ENCODE data around the gene TROAP. TPM values are rescaled to one million over a fixed set of nuclear protein-coding genes. Genes with fewer than 3 reads are reported as not detected.

TROAP gene
- total RNA-seq, 3 donors from 2014 or later (not counting 1 experiment from before 2014, with no cell fraction given), result 0.58 to 3.0 (median 2.2) TPM

GRCh38 chr12:49330631-49331379 is 7.8 kb downstream of the TROAP start:
- Mint-ChIP-seq H3K27me3 (ENCODE audit: low read depth in 2 of 2) (peaks cover 31 to 33% of the 10 kb centered on the region in 2 donors), H3K4me3 (no peak overlapping the region), H3K9me3 (no peaks in the 10 kb centered on the region), H3K36me3 (no peaks in the 10 kb centered on the region), H3K27ac (no peak overlapping the region), H3K4me1 (peaks cover 0 to 16% of the 10 kb centered on the region in 2 donors)
- Histone ChIP-seq H3K9me3 (ENCODE audit: control insufficient read depth, insufficient read depth, low read length) (no peaks in the 10 kb centered on the region), H3K4me3 (ENCODE audit: low read length) (no peak overlapping the region), H3K27me3 (ENCODE audit: control insufficient read depth, insufficient read depth, low read length) (peaks cover 23% of the 10 kb centered on the region), H3K4me1 (ENCODE audit: control insufficient read depth, insufficient read depth, low read length) (peaks cover 11% of the 10 kb centered on the region), H3K27ac (ENCODE audit: low read length) (no peak overlapping the region), H3K36me3 (ENCODE audit: control insufficient read depth, insufficient read depth, low read length) (no peaks in the 10 kb centered on the region)
- no peak for TF ChIP-seq CTCF (IDR thresholded peaks at IDR 0.05)
- WGBS (ENCODE audit: insufficient coverage), result 92% methylated on average over 13 of the region's 14 CpGs
- DNase-seq (no peak), ATAC-seq (no peak)
- intact Hi-C loops (cut with micrococcal nuclease), result no loop called here

DNA sequence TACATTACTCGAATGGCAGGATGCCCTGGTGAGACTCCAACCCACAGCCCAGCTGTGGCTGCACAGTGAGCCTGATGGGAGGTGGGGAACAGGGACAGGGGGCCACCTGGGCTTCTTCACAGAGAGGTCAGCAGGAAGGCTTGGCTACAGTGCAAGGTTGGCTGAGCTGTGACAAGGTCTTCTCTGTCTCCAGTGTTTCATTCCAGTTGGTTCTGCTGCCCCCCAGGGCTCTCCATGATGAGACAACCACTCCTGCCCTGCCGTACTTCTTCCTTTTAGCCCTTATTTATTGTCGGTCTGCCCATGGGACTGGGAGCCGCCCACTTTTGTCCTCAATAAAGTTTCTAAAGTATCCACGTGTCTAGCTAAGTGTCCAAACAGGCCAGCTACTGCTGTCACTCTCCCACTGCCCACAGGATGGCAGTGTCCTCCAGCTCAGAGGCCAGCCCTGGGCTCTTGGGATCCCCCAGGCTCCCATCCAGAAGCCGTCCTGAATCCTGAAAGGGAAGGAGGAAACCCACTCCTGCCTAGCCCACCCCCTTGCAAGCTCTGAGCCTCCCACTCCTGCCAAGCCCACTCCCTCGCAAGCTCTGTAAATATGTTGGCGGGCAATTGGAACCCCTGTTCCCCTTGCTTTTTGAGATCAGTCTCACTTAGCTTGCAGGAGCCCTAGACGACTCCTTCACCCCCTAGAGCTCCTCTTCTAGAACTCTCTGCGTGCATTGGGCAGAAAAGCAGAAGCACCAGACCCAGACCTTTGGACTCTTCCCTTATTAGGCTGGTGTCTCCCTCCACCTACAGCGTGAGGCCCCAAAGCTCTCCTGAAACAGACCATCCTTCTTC is 8.5 kb downstream of the TROAP start:
- Histone ChIP-seq H3K4me1 (ENCODE audit: control insufficient read depth, insufficient read depth, low read length) (peaks cover 13% of the 10 kb centered on the region), H3K4me3 (ENCODE audit: low read length) (no peak overlapping the region), H3K9me3 (ENCODE audit: control insufficient read depth, insufficient read depth, low read length) (no peaks in the 10 kb centered on the region), H3K27me3 (ENCODE audit: control insufficient read depth, insufficient read depth, low read length) (peaks cover 27% of the 10 kb centered on the region), H3K27ac (ENCODE audit: low read length) (no peak overlapping the region), H3K36me3 (ENCODE audit: control insufficient read depth, insufficient read depth, low read length) (no peaks in the 10 kb centered on the region)
- DNase-seq, result peak in 1 of 2 donors; percentile 54
- peak in 2 of 3 donors; percentile 63 to 65 for ATAC-seq
- Mint-ChIP-seq H3K36me3 (no peaks in the 10 kb centered on the region), H3K27ac (no peak overlapping the region), H3K27me3 (ENCODE audit: low read depth in 2 of 2) (peaks cover 33 to 35% of the 10 kb centered on the region in 2 donors), H3K4me1 (peaks cover 1 to 17% of the 10 kb centered on the region in 2 donors), H3K9me3 (no peaks in the 10 kb centered on the region), H3K4me3 (no peak overlapping the region)
- intact Hi-C loops (cut with micrococcal nuclease), result no loop called here
- no peak for TF ChIP-seq CTCF (IDR thresholded peaks at IDR 0.05)
- 76% methylated on average over 11 of the region's 11 CpGs for WGBS (ENCODE audit: insufficient coverage)

DNA sequence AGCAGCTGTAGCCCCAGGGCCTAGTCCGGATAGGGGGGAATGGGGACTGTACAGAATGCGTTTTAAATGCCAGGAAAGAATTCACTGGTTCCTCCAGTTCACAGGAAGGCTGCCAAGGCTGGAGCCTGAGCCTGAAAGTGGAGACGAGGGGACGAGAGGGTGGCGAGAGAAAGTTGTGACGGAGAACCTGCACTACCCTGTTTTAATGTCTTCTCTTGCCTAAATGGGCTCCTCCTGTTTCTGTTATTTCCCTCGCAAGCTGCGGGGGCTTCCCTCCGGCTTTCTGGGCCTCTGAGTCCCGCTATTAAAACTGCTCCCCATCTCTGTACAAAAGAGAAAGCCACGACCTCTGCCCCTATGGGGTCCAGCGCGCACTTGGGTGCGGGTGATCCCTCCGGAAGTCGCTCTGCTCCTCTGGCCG is 9.4 kb downstream of the TROAP start:
- no peak overlapping the region for H3K4me3 ChIP-seq (ENCODE audit: low read length)
- peaks cover 22% of the 10 kb centered on the region for H3K4me1 ChIP-seq (ENCODE audit: control insufficient read depth, insufficient read depth, low read length)
- WGBS (ENCODE audit: insufficient coverage), result 76% methylated on average over 17 of the region's 17 CpGs
- Mint-ChIP-seq H3K27me3 (ENCODE audit: low read depth in 2 of 2) (peaks cover 42 to 43% of the 10 kb centered on the region in 2 donors), H3K9me3 (no peaks in the 10 kb centered on the region), H3K36me3 (no peaks in the 10 kb centered on the region), H3K4me3 (no peak overlapping the region), H3K4me1 (peaks cover 10 to 26% of the 10 kb centered on the region in 2 donors), H3K27ac (no peak overlapping the region)
- intact Hi-C loops (cut with micrococcal nuclease), result no loop called here
- peaks cover 34% of the 10 kb centered on the region for H3K27me3 ChIP-seq (ENCODE audit: control insufficient read depth, insufficient read depth, low read length)
- DNase-seq, result no peak
- H3K9me3 ChIP-seq (ENCODE audit: control insufficient read depth, insufficient read depth, low read length), result no peaks in the 10 kb centered on the region
- no peaks in the 10 kb centered on the region for H3K36me3 ChIP-seq (ENCODE audit: control insufficient read depth, insufficient read depth, low read length)
- no peak for TF ChIP-seq CTCF (IDR thresholded peaks at IDR 0.05)
- ATAC-seq, result no peak
- no peak overlapping the region for H3K27ac ChIP-seq (ENCODE audit: low read length)

Data from natural killer cell (primary cell).